ES-I3 (cell line): ENCODE measurements around the gene ADAMTS14.
"Not testable (repeated sequence)": the region's sequence is repeated elsewhere in the genome, so short reads cannot be mapped to it uniquely, and the experiment has no call there.

Source experiments
- H3K36me3 ChIP-seq: 2 replicates; pipeline ENCODE4 v1.6.1; 2013; ENCODE audit warnings: mild to moderate bottlenecking, low read length, control low read depth, moderate library complexity; ENCODE audit not compliant: insufficient read depth
- H3K4me1 ChIP-seq: 2 replicates; pipeline ENCODE4 v1.6.1; 2013; ENCODE audit warnings: mild to moderate bottlenecking, control low read depth, low read length; ENCODE audit not compliant: insufficient read depth
- H3K9ac ChIP-seq: 2 replicates; pipeline ENCODE4 v1.6.1; 2013; ENCODE audit warnings: low read depth, mild to moderate bottlenecking, low read length, moderate library complexity
- H3K9me3 ChIP-seq: 2 replicates; pipeline ENCODE4 v1.6.1; 2013; ENCODE audit warnings: mild to moderate bottlenecking, low read length, moderate library complexity; ENCODE audit not compliant: control insufficient read depth, insufficient read depth

Gene ADAMTS14

GRCh38 chr10:70662362-70663220, 9.7 kb upstream of the ADAMTS14 start:
- H3K36me3 ChIP-seq = no peaks in the 10 kb centered on the region
- no peaks in the 10 kb centered on the region; the same call in 1 of the 2 replicates for H3K4me1 ChIP-seq
- no peak overlapping the region for H3K9ac ChIP-seq
- H3K9me3 ChIP-seq = peaks cover 4% of the 10 kb centered on the region; the same call in 1 of the 2 replicates

- not testable (repeated sequence) for H3K9ac ChIP-seq, H3K9me3 ChIP-seq, H3K4me1 ChIP-seq, H3K36me3 ChIP-seq
Measured at GRCh38 chr10:70663458-70664409, 8.6 kb upstream of the ADAMTS14 start.

- H3K4me1 ChIP-seq = no peaks in the 10 kb centered on the region; the same call in 1 of the 2 replicates
- H3K36me3 ChIP-seq = no peaks in the 10 kb centered on the region
- H3K9ac ChIP-seq = no peak overlapping the region
- no peaks in the 10 kb centered on the region for H3K9me3 ChIP-seq
Measured at GRCh38 chr10:70664702-70665195, 7.6 kb upstream of the ADAMTS14 start.

GRCh38 chr10:70666960-70667798, 5.1 kb upstream of the ADAMTS14 start:
- Histone ChIP-seq H3K9ac (no peak overlapping the region), H3K4me1 (no peaks in the 10 kb centered on the region; the same call in 1 of the 2 replicates), H3K36me3 (no peaks in the 10 kb centered on the region), H3K9me3 (no peaks in the 10 kb centered on the region)

GRCh38 chr10:70667818-70668217, 4.5 kb upstream of the ADAMTS14 start:
- not testable (repeated sequence) for H3K4me1 ChIP-seq, H3K9me3 ChIP-seq, H3K36me3 ChIP-seq, H3K9ac ChIP-seq

GRCh38 chr10:70668454-70668970, 3.8 kb upstream of the ADAMTS14 start:
- Histone ChIP-seq H3K9me3 (no peaks in the 10 kb centered on the region), H3K36me3 (no peaks in the 10 kb centered on the region), H3K4me1 (no peaks in the 10 kb centered on the region), H3K9ac (no peak overlapping the region)

- Histone ChIP-seq H3K9ac (no peak overlapping the region), H3K36me3 (no peaks in the 10 kb centered on the region), H3K9me3 (no peaks in the 10 kb centered on the region), H3K4me1 (no peaks in the 10 kb centered on the region)
Measured at GRCh38 chr10:70669015-70669414, 3.3 kb upstream of the ADAMTS14 start.

GRCh38 chr10:70669732-70670317, 2.5 kb upstream of the ADAMTS14 start:
- Histone ChIP-seq H3K9ac (no peak overlapping the region), H3K4me1 (no peaks in the 10 kb centered on the region), H3K36me3 (no peaks in the 10 kb centered on the region), H3K9me3 (no peaks in the 10 kb centered on the region)

- no peaks in the 10 kb centered on the region for H3K4me1 ChIP-seq
- peak overlapping the region; percentile 51 for H3K9ac ChIP-seq
- no peaks in the 10 kb centered on the region for H3K36me3 ChIP-seq
- H3K9me3 ChIP-seq = no peaks in the 10 kb centered on the region
Measured at GRCh38 chr10:70671619-70672164, 614 bp upstream of the ADAMTS14 start.

GRCh38 chr10:70673043-70673928, 980 bp downstream of the ADAMTS14 start:
- Histone ChIP-seq H3K9ac (peak overlapping the region; percentile 49; the same call in 1 of the 2 replicates), H3K4me1 (no peaks in the 10 kb centered on the region), H3K36me3 (no peaks in the 10 kb centered on the region)

GRCh38 chr10:70673929-70674559, 1.7 kb downstream of the ADAMTS14 start:
- no peaks in the 10 kb centered on the region for H3K36me3 ChIP-seq
- H3K4me1 ChIP-seq = no peaks in the 10 kb centered on the region
- no peak overlapping the region for H3K9ac ChIP-seq
- H3K9me3 ChIP-seq = no peaks in the 10 kb centered on the region

More at GRCh38 chr10:70673043-70673928, 980 bp downstream of the ADAMTS14 start:
- H3K9me3 ChIP-seq = no peaks in the 10 kb centered on the region
